ENCODE results near the gene SLC17A7. TPM values are rescaled to one million over a fixed set of nuclear protein-coding genes. Genes with fewer than 3 reads are reported as not detected.

SLC17A7 gene
- total RNA-seq, 1 experiment from 2014 or later, result 1.8 TPM

GRCh38 chr19:49473868-49474541 is 32.7 kb upstream of the SLC17A7 start, which contains the start of gene FLT3LG:
TSS of gene FLT3LG (plus strand) at chr19:49474215. CDS start at chr19:49474640, 425 bp downstream.
- H2AFZ ChIP-seq (ENCODE audit: low read depth, low read length, poor library complexity, severe bottlenecking), result peak within 1 kb of the TSS; percentile 71
- peaks cover 33 to 57% of the 10 kb centered on the region in 2 experiments for H3K4me1 ChIP-seq (ENCODE audit: control insufficient read depth in 1 of 2, insufficient read depth in 2 of 2, low read length in 2 of 2)
- no peaks in the 10 kb centered on the region for H4K20me1 ChIP-seq (ENCODE audit: insufficient read depth)
- no peaks in the 10 kb centered on the region; a peak in 1 of 4 replicates for H3K36me3 ChIP-seq (ENCODE audit: control insufficient read depth in 1 of 2, insufficient read depth in 2 of 2, low read length in 2 of 2)
- ChIA-PET POLR2A (interaction anchor here (1.6 kb wide), 1 partner anchor 18 kb away, joined by 3 read pairs; no protein-coding TSS in a partner anchor), CTCF (interaction anchor here (0.7 to 2.1 kb wide), 14 partner anchors 9 to 175 kb away, joined by 3 to 11 read pairs (median 3); partner anchors contain the start of genes ALDH16A1 and RPS11), RAD21 (ENCODE audit: low non-redundant PET in 1 of 2, low total read pairs in 2 of 2, uncharacterized antibody in 2 of 2, unreplicated experiment in 2 of 2) (no interaction called here)
- no peaks in the 10 kb centered on the region for H3K27me3 ChIP-seq (ENCODE audit: insufficient read depth, low read length)
- no TSS peak for BruUV-seq (replicated peaks)
- H3K9ac ChIP-seq (ENCODE audit: low read length), result peak within 1 kb of the TSS; percentile 72
- no peaks in the 10 kb centered on the region for H3K79me2 ChIP-seq (ENCODE audit: insufficient read depth, low read length)
- H3K4me2 ChIP-seq (ENCODE audit: low read length), result peak within 1 kb of the TSS; percentile 99
- DNase-seq (ENCODE audit: low read depth, low spot score), result no peak
- H3K4me3 ChIP-seq (replicated peaks in 1 of 2; ENCODE audit: low read depth in 1 of 2, low read length in 2 of 2), result peak within 1 kb of the TSS; percentile 54 to 71
- H3K27ac ChIP-seq (ENCODE audit: low read depth, low read length), result 0 out of 2 replicates have a peak within 1 kb of the TSS, but pooled peaks have one; percentile 19
- H3K9me2 ChIP-seq (ENCODE audit: insufficient read depth), result no peaks in the 10 kb centered on the region
- intact Hi-C loops (cut with micrococcal nuclease), result no loop called here
- ATAC-seq, result peak; percentile 41
- no peaks in the 10 kb centered on the region for H3K9me3 ChIP-seq (ENCODE audit: control insufficient read depth in 1 of 2, insufficient read depth in 1 of 2, low read depth in 1 of 2, low read length in 2 of 2)
- TF ChIP-seq ELF1 (IDR thresholded peaks at IDR 0.05; ENCODE audit: borderline replicate concordance, low read depth), result no peak
- no peak for TF ChIP-seq REST (IDR thresholded peaks at IDR 0.05; ENCODE audit: low read depth)
- no peak for TF ChIP-seq ZFX (IDR thresholded peaks at IDR 0.05)
- peak; percentile 23 for TF ChIP-seq POLR2A (IDR thresholded peaks at IDR 0.05; ENCODE audit: borderline replicate concordance, extremely low read depth, insufficient read depth, insufficient read length)
- TF ChIP-seq ZNF274 (IDR thresholded peaks at IDR 0.05; ENCODE audit: low read depth, low read length), result no peak
- peak; percentile 63 for TF ChIP-seq RAD21 (IDR thresholded peaks at IDR 0.05; ENCODE audit: low read depth)
- no peak for TF ChIP-seq JUND (IDR thresholded peaks at IDR 0.05)
- TF ChIP-seq EZH2 (IDR thresholded peaks at IDR 0.05), result no peak
- no peak for TF ChIP-seq FOSL1 (IDR thresholded peaks at IDR 0.05; ENCODE audit: low read depth)
- TF ChIP-seq SRF (IDR thresholded peaks at IDR 0.05; ENCODE audit: low read depth), result no peak
- TF ChIP-seq, protein P1, sequence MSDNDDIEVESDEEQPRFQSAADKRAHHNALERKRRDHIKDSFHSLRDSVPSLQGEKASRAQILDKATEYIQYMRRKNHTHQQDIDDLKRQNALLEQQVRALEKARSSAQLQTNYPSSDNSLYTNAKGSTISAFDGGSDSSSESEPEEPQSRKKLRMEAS (IDR thresholded peaks at IDR 0.05), result no peak
- TF ChIP-seq TCF7L2 (IDR thresholded peaks at IDR 0.05; ENCODE audit: borderline replicate concordance, extremely low read depth, insufficient read depth, insufficient read length), result no peak
- 0 out of 2 replicates have a peak, but pooled peaks have one; percentile 16 for TF ChIP-seq POLR2AphosphoS5 (IDR thresholded peaks at IDR 0.05; ENCODE audit: low read depth, low read length)
- no peak for TF ChIP-seq SIN3A (IDR thresholded peaks at IDR 0.05; ENCODE audit: low read depth)
- peak; percentile 95 to 98 (median 95) for TF ChIP-seq CTCF (IDR thresholded peaks at IDR 0.05 in 2 of 3, conservative IDR thresholded peaks at IDR 0.05 in 1 of 3; ENCODE audit: borderline replicate concordance in 1 of 3, insufficient read depth in 1 of 3, low read depth in 2 of 3, low read length in 2 of 3)
- no peak for TF ChIP-seq EGR1 (IDR thresholded peaks at IDR 0.05; ENCODE audit: low read depth)
- TF ChIP-seq ATF3 (IDR thresholded peaks at IDR 0.05), result no peak
- TF ChIP-seq SP1 (IDR thresholded peaks at IDR 0.05; ENCODE audit: low read depth), result no peak
- no peak for TF ChIP-seq CBX3 (IDR thresholded peaks at IDR 0.05; ENCODE audit: low read depth)
- no peak for TF ChIP-seq YY1 (IDR thresholded peaks at IDR 0.05; ENCODE audit: extremely low read depth, insufficient replicate concordance, low read depth, low read length)
